Natural killer cell treated with Interleukin-12 subunit alpha and Interleukin-12 subunit beta and Interleukin-15 and Interleukin-18, amount 100 ng/mL, for 72 hours (primary cell): ENCODE data around the gene CTSZ. TPM values are rescaled to one million over a fixed set of nuclear protein-coding genes. Genes with fewer than 3 reads are reported as not detected.
"Not testable (repeated sequence)": the region's sequence is repeated elsewhere in the genome, so short reads cannot be mapped to it uniquely, and the experiment has no call there.

Experiments used
- ATAC-seq, 2 donors: fragments of 150-1000 bp; cut with Tn5 transposase in 1 of 2; sonication (Bioruptor Pico), chemical (Tn5 transposase) in 1 of 2; 2 replicates each; pipeline ENCODE4 v1.10.0; 2021
- DNase-seq: peaks from one replicate; pipeline ENCODE4 v3.0.0; 2022; ENCODE audit warnings: low spot score
- H3K27ac Mint-ChIP-seq, 2 donors: 1 replicate in 1 of 2; 2 replicates in 1 of 2; pipeline ENCODE4 v1.8.0; 2022; ENCODE audit warnings: mixed read lengths in 2 of 2, mild to moderate bottlenecking in 1 of 2, moderate library complexity in 1 of 2
- H3K27me3 Mint-ChIP-seq, 2 donors: 1 replicate in 1 of 2; 2 replicates in 1 of 2; pipeline ENCODE4 v1.8.0; 2022; ENCODE audit warnings: mixed read lengths in 2 of 2
- H3K36me3 Mint-ChIP-seq: one replicate; pipeline ENCODE4 v1.8.0; 2022; ENCODE audit warnings: mixed read lengths
- H3K4me1 Mint-ChIP-seq, 2 donors: 1 replicate in 1 of 2; 2 replicates in 1 of 2; pipeline ENCODE4 v1.8.0; 2022; ENCODE audit warnings: low read depth in 2 of 2, mixed read lengths in 2 of 2, mild to moderate bottlenecking in 1 of 2
- H3K4me3 Mint-ChIP-seq: one replicate; pipeline ENCODE4 v1.8.0; 2022; ENCODE audit warnings: mixed read lengths
- H3K9me3 Mint-ChIP-seq: 2 replicates; pipeline ENCODE4 v1.8.0; 2022; ENCODE audit warnings: mixed read lengths
- total RNA-seq, 2 donors: library from RNA; stranded (reverse); gene quantifications; one replicate each; pipeline ENCODE4 v1.2.3, GENCODE V29; 2022

Gene CTSZ
- total RNA-seq, result 10 to 100 TPM; 19.2 to 32.8 TPM

DNA sequence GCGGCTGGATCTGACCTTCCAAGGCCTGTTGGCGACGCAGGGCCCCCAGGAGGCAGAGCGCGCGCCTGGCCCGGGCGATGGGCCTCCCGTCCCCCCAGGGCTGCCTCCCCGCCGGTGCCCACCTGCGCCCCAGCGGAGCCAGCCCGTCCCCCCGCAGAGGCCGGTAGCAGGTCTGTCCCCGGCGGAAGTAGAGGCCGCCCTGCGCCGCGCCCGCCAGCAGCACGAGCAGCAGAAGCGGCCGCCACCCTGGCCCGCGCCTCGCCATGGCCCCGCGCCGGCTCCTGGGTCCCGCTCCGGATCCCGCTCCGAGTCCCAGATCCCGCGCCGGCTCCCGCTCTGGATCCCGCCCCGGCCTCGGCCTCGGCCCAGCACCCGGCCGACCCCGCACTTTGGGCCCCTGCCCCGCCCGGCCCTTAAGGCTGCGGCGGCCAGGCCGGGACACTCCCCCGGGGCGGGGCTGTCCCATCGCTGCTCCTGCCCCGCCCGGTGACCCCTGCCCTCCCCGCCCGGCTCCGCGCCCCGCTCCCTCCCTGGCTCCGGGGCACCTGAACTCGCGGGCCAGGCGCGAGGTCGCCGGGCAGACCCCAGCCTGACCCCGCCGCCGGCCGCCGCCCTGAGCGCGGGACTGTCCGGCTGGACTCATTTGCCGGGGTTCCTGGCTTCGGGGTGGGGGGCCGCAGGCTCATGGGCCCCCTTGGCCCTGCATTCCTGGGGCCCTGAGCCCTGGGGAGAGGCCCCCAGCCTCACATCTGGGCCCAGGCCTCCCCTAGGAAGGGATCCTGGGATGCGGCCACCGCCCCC lies at the start of gene CTSZ:
TSS of gene CTSZ (minus strand) at position 391 of the 801 bp plus-strand sequence. CDS start at position 265, 126 bp downstream.
- H3K27ac Mint-ChIP-seq, result peak within 1 kb of the TSS; percentile 74 to 86
- H3K36me3 Mint-ChIP-seq, result no peaks in the 10 kb centered on the region
- peaks cover 35 to 40% of the 10 kb centered on the region in 2 donors for H3K4me1 Mint-ChIP-seq
- H3K9me3 Mint-ChIP-seq, result no peaks in the 10 kb centered on the region
- peak; percentile 86 to 91 for ATAC-seq
- H3K27me3 Mint-ChIP-seq, result no peaks in the 10 kb centered on the region
- H3K4me3 Mint-ChIP-seq, result peak within 1 kb of the TSS; percentile 79
- DNase-seq, result no peak

DNA sequence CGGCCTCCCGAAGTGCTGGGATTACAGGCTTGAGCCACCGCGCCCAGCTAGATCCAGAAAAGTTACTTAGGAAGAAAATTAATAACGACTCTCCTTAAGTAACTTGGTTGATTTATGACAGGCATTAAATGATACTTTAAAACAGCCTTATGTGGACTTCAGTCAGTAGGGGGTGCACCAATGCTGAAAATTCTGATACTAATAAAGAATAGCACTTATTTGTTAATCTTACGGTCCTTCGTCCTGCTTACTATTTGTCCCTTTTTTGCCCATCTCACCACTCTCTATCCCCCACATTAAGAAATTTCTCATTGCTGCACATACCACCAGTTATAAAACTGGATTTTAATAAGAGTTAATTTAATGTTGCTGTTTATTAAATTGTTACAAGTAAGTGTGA lies 48.2 kb upstream of the CTSZ start:
- H3K27ac Mint-ChIP-seq, result no peak overlapping the region
- DNase-seq (no peak), ATAC-seq (no peak)
- H3K4me3 Mint-ChIP-seq, result no peak overlapping the region
- no peaks in the 10 kb centered on the region for H3K4me1 Mint-ChIP-seq
- no peaks in the 10 kb centered on the region for H3K36me3 Mint-ChIP-seq
- peaks cover 24 to 26% of the 10 kb centered on the region in 2 donors for H3K27me3 Mint-ChIP-seq
- no peaks in the 10 kb centered on the region for H3K9me3 Mint-ChIP-seq

DNA sequence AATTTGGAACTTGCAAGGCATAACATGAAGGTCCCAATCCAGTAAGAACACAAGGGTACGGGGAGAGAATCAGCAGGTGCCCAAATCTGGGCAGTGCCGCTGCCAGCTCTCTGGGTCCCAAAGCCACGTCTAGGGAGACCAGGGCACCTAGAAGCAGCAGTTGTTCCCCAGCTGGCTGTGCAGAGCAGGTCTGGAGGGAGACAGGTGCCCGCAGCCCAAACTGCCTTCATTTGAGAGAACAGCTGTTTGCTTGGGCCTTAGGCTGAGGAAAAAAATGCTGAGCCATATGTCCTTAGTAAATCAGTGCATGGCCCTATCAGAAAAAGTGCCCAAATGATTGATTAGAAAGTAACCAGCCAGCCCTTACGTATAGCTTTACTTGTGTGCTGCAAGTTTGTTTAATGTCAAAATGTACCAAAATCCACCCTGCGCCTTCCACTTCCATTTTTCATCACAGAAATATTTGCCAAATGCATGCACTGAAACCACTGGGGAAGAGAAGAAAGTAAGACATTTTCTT lies 44.7 kb upstream of the CTSZ start:
- H3K9me3 Mint-ChIP-seq, result no peaks in the 10 kb centered on the region
- H3K36me3 Mint-ChIP-seq, result no peaks in the 10 kb centered on the region
- H3K27ac Mint-ChIP-seq, result no peak overlapping the region
- H3K4me3 Mint-ChIP-seq, result no peak overlapping the region
- H3K4me1 Mint-ChIP-seq, result peaks cover 0 to 6% of the 10 kb centered on the region in 2 donors
- ATAC-seq (no peak), DNase-seq (no peak)
- H3K27me3 Mint-ChIP-seq, result peaks cover 36 to 44% of the 10 kb centered on the region in 2 donors

DNA sequence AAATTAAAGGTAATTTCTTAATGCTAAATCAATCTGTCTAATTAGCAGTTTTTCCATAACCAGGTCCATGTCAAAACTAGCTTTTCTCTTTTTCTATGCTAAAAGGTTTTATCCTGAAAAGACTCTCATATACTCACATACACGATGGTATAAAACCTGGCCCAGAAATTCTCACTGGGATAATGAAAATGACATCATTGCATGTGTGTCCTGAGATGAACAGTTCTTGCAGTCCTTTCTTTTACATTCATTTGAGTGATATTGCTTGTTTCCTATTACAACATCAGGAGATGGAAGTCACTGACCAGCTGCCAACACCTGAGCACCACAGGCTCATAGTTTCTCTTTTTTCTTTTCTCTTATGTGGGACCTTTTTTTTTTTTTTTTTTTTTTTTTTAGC lies 43.4 kb upstream of the CTSZ start:
- Mint-ChIP-seq H3K9me3 (no peaks in the 10 kb centered on the region), H3K4me1 (peaks cover 0 to 6% of the 10 kb centered on the region in 2 donors), H3K27me3 (peaks cover 34 to 44% of the 10 kb centered on the region in 2 donors), H3K4me3 (no peak overlapping the region), H3K27ac (no peak overlapping the region), H3K36me3 (no peaks in the 10 kb centered on the region)
- DNase-seq, result no peak
- ATAC-seq, result no peak

- Mint-ChIP-seq H3K27me3 (peaks cover 25 to 35% of the 10 kb centered on the region in 2 donors), H3K9me3 (no peaks in the 10 kb centered on the region), H3K36me3 (no peaks in the 10 kb centered on the region), H3K27ac (no peak overlapping the region), H3K4me3 (no peak overlapping the region), H3K4me1 (peaks cover 4 to 12% of the 10 kb centered on the region in 2 donors)
- ATAC-seq, result no peak
- no peak for DNase-seq
These were observed 41.6 kb upstream of the CTSZ start for GRCh38 chr20:59048681-59049030.

- Mint-ChIP-seq H3K36me3 (no peaks in the 10 kb centered on the region), H3K27ac (no peak overlapping the region), H3K27me3 (peaks cover 21 to 29% of the 10 kb centered on the region in 2 donors), H3K4me3 (no peak overlapping the region), H3K9me3 (no peaks in the 10 kb centered on the region), H3K4me1 (peaks cover 8 to 17% of the 10 kb centered on the region in 2 donors)
- no peak for DNase-seq
- ATAC-seq, result peak in 1 of 2 donors; percentile 51
These were observed 41.1 kb upstream of the CTSZ start for GRCh38 chr20:59047938-59048680.

- Mint-ChIP-seq H3K9me3 (no peaks in the 10 kb centered on the region), H3K27me3 (peaks cover 17 to 23% of the 10 kb centered on the region in 2 donors), H3K4me3 (no peak overlapping the region), H3K36me3 (no peaks in the 10 kb centered on the region), H3K4me1 (peaks cover 10 to 17% of the 10 kb centered on the region in 2 donors), H3K27ac (no peak overlapping the region)
- no peak for DNase-seq
- no peak for ATAC-seq
These were observed 39.8 kb upstream of the CTSZ start for GRCh38 chr20:59046862-59047261.

GRCh38 chr20:59044796-59045195 lies 37.7 kb upstream of the CTSZ start:
- Mint-ChIP-seq H3K27me3 (peaks cover 8 to 13% of the 10 kb centered on the region in 2 donors), H3K4me3 (no peak overlapping the region), H3K36me3 (peaks cover 13% of the 10 kb centered on the region), H3K4me1 (peaks cover 28 to 36% of the 10 kb centered on the region in 2 donors), H3K9me3 (no peaks in the 10 kb centered on the region), H3K27ac (no peak overlapping the region)
- DNase-seq (no peak), ATAC-seq (no peak)

DNA sequence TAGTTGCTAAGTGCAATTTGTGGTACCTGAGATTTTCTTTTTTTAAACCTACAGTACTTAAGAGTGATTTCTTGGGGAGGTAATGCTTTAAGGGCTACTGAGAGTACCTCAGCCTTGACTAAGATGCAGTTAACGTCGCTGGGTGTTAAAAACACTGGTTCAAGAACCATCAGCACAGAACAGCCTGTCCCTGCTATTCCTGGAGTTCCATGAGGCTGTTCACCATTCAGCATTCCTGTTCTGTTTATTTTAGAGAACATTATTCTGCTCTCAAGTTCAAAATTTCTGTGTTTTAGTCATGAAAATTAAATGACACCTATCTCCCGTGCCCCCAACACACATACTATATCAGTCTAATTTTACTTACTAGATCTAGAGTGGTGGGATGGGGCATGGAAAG lies 37.2 kb upstream of the CTSZ start:
- no peak overlapping the region for H3K27ac Mint-ChIP-seq
- DNase-seq (no peak), ATAC-seq (no peak)
- H3K4me1 Mint-ChIP-seq, result peaks cover 30 to 41% of the 10 kb centered on the region in 2 donors
- H3K4me3 Mint-ChIP-seq, result no peak overlapping the region
- peaks cover 14% of the 10 kb centered on the region for H3K36me3 Mint-ChIP-seq
- no peaks in the 10 kb centered on the region for H3K9me3 Mint-ChIP-seq
- peaks cover 5 to 8% of the 10 kb centered on the region in 2 donors for H3K27me3 Mint-ChIP-seq

GRCh38 chr20:59043698-59044097 lies 36.6 kb upstream of the CTSZ start:
- ATAC-seq (no peak), DNase-seq (no peak)
- H3K4me1 Mint-ChIP-seq, result peaks cover 33 to 47% of the 10 kb centered on the region in 2 donors
- H3K9me3 Mint-ChIP-seq, result no peaks in the 10 kb centered on the region
- H3K27me3 Mint-ChIP-seq, result peaks cover 4 to 5% of the 10 kb centered on the region in 2 donors
- peak overlapping the region; percentile 60 to 79 for H3K27ac Mint-ChIP-seq
- H3K36me3 Mint-ChIP-seq, result peaks cover 14% of the 10 kb centered on the region
- peak overlapping the region; percentile 86 for H3K4me3 Mint-ChIP-seq

- H3K4me3 Mint-ChIP-seq, result peak overlapping the region; percentile 86
- H3K27me3 Mint-ChIP-seq, result peaks cover 1 to 2% of the 10 kb centered on the region in 2 donors
- DNase-seq (peak; percentile 95), ATAC-seq (peak; percentile 99)
- H3K4me1 Mint-ChIP-seq, result peaks cover 33 to 43% of the 10 kb centered on the region in 2 donors
- H3K27ac Mint-ChIP-seq, result peak overlapping the region; percentile 60 to 79
- no peaks in the 10 kb centered on the region for H3K9me3 Mint-ChIP-seq
- H3K36me3 Mint-ChIP-seq, result peaks cover 14% of the 10 kb centered on the region
These were observed 36.0 kb upstream of the CTSZ start for GRCh38 chr20:59042796-59043631.

GRCh38 chr20:59042151-59042795 lies 35.2 kb upstream of the CTSZ start, which contains the start of gene PRELID3B:
Gene PRELID3B, minus strand, starts transcription at chr20:59042786. Its CDS starts 56 bp downstream, at chr20:59042730.
- peak; percentile 67 for DNase-seq
- ATAC-seq, result peak; percentile 64 to 66
- H3K4me1 Mint-ChIP-seq, result peaks cover 33 to 43% of the 10 kb centered on the region in 2 donors
- H3K4me3 Mint-ChIP-seq, result peak within 1 kb of the TSS; percentile 86
- H3K36me3 Mint-ChIP-seq, result peaks cover 15% of the 10 kb centered on the region
- no peaks in the 10 kb centered on the region for H3K27me3 Mint-ChIP-seq
- no peaks in the 10 kb centered on the region for H3K9me3 Mint-ChIP-seq
- H3K27ac Mint-ChIP-seq, result peak within 1 kb of the TSS; percentile 60 to 79

DNA sequence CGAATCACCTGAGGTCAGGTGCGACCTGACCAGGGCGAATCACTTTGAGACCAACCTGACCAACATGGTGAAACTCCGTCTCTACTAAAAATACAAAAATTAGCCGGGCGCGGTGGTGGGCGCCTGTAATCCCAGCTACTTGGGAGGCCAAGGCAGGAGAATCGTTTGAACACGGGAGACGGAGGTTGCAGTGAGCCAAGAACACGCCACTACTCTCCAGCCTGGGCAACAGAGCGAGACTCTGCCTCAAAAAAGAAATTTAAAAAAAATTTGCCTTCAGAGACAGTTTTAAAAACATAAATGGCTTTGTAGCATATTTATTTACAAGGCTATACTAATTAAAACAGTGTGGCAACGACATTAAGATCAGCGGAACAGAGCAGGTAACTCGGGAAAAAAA lies 34.4 kb upstream of the CTSZ start:
- not testable (repeated sequence) for ATAC-seq, H3K9me3 Mint-ChIP-seq, H3K27me3 Mint-ChIP-seq

More for the DNA sequence above, 34.4 kb upstream of the CTSZ start:
- peak overlapping the region; percentile 60 to 79 for H3K27ac Mint-ChIP-seq
- H3K4me1 Mint-ChIP-seq, result peaks cover 36 to 51% of the 10 kb centered on the region in 2 donors
- peaks cover 23% of the 10 kb centered on the region for H3K36me3 Mint-ChIP-seq
- not testable (repeated sequence) for DNase-seq
- peak overlapping the region; percentile 86 for H3K4me3 Mint-ChIP-seq
